GM18873 (cell line): Measurements from ENCODE around the gene AGFG1.
"Not testable (repeated sequence)": the region's sequence is repeated elsewhere in the genome, so short reads cannot be mapped to it uniquely, and the experiment has no call there.

Source experiments
- ATAC-seq: cut with Tn5 transposase; IDR thresholded peaks from one replicate; pipeline ENCODE4 v1.9.1; 2021; ENCODE audit warnings: mild to moderate bottlenecking, moderate library complexity, moderate number of reproducible peaks; ENCODE audit not compliant: unreplicated experiment, low FRiP score

Gene AGFG1

DNA sequence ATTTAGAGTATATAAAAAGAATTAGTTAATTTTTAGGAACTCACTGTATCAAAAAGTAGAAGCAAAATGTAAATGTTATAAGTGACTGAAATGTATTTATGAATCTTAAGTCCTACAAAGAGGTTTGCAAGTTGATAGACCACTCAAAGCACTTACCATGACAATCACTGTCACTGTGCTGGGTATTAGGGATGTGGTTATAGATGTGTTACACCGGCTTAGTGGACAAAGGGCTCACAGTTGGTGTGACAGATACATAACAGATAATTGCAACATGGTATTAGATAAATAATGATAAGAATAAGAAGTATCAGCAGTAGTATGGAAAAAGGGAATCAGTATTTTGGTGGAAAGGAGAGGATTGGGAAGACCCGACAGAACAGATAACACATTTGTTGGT lies 21.6 kb downstream of the AGFG1 start:
- no peak for ATAC-seq

DNA sequence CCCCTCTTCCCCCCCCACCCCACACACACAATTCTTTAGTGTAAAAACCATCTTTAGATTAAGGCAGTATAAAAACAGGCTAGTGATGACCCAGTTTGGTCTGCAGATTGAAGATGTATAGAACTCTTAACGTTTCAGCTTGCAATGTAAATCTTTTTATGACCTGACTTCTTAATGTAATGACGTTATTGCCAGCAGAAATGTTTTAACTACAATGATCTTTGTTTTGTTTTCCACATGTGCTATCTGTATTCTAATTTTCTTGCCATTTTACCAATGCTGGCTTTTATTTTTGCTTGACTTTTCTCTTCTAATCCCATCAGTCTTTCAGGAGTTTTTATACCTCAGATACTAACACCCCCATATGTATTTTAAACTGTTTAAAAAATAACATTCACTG lies 25.2 kb downstream of the AGFG1 start:
- ATAC-seq = no peak

DNA sequence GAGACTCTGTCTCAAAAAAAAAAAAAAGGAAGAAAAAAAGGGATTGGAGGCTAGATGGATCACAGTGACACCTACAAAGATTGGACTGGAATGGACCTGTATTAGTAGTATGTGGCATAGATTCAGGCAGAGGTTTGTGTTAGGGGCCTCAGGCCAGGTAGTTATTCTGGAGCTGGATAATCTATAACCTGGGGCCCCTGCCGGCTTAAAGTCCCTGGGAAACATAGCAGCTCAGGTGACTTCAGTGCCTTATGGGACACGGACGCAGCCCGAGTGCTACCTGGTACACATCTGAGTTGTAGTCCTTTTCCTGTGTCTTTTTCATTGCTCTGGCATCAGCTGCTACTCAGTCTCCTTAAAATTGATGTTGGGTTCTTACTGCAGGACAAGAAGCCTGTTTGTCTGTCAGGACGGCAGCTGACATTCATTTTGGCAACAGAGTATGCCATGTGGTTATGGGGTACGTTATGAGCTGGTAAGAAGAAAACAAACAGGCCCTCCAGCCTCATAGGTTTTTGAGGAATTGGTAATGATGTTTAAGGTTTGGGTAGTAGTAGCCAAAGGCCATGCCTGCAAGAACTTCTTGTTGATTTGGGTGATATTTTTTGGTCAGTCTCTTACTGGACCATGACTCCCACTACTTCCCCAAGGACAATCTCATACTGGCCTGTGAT lies 27.8 kb downstream of the AGFG1 start:
- no peak for ATAC-seq

DNA sequence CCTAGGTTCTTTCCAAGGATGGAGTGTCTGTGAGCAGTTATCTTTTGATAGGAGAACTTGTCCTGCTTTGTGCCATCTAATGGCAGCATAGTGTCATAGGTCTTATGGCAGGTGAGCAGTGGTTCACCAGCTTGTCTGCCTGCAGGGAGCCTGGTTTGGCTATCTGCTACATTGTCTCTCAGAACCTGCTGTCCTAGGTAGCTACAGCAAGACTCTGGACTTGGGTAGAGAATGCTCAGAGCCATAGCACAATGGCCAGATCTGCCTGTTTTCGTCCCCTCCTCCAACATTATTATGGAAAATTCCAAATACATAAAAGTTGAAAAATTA lies 28.3 kb downstream of the AGFG1 start:
- ATAC-seq = no peak

DNA sequence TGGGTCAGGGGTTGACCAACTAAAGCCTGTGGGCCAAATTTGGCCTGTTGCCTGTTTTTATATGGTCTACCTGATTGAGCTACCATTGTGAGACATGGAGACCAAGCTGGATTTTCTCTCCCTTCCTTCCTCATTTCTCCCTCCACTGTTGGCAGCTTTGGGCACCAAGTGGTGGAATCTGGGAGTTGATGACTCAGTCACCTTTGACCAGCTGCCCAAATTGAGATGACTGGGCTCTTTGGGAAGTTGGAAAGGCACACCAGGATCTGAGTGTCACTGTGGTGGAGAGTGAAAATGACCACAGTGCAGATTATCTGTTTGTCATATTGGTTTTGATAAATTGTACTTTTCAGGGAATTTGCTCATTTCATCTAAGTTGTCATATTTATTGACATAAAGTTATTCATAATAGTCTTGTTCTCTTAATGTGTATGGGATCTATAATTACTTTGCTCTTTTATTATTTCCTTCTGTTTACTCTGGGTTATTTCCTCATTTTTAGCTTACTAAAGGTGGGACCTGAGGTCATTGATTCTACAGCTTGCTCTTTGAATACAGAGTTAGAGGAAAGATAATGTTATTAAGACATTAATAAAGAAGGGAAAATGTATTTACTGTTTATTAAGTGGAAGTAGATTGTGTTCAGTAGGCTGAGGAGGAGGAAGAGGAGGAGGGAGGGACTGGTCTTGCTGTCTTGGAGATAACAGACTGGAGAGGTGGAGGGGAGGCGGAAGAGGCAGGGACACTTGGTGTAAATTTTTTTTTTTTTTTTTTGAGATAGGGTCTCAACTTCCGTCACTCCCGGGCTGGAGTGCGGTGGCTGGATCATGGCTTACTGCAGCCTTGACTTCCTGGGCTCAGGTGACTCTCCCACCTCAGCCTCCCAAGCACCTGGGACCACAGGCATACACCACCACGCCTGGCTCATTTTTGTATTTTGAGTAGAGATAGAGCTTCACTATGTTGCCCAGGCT lies 31.8 kb downstream of the AGFG1 start:
- ATAC-seq = no peak

DNA sequence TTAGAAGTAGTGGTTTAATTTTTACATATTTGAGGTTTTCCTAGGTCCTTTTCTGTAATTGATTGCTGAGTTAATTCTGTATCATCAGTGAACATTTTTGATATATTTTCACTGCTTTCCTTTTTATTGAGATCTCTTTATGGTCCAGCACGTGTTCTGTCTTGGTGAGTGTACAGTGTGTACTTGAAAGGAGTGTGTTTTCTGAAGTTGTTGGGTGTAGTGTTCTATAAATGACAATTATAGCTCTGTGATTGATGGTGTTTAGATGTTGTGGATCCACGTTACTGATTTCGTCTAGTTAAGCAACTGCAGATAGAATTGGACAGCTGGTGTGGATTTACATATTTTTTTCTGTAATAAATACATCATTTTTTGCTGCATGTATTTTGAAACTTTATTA lies 32.7 kb downstream of the AGFG1 start:
- ATAC-seq = no peak

DNA sequence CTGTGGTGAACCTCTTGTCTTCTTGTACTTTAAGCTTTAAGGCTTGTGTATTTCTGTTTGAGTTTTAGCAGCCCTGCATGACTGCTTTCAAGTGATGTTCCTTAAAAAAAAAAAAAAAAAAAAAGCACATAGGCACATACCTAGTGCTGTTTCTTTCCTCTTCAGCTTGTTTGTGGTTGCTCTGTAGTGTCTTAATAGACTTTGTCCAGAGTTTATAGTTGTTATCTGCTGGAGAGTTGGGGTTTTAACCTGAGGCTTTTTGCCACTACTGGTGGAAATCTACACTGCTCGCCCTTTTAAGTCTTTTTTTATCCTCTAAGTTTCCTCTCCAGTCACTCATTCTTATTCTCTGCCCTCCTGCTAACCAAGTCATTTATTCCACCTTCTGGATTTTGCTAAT lies 34.5 kb downstream of the AGFG1 start:
- ATAC-seq = no peak

DNA sequence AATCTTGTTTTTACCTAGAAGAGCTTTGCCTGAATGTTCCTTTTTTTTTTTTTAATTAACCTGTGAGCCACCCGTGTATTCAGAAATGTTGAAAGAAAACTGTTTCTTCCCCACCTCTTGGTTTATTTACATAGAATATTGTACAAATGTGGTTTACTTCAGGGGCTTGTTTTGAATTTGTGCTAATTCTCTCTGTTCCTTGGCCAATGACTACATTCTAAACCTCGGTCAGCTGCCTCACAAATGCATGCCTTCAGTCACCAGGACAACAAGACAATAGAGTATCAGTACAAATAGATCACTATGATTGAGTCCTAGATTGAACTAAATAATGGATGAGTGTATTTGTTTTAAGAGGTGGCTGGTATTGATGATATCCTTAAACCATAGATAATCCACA lies 36.0 kb downstream of the AGFG1 start:
- no peak for ATAC-seq

DNA sequence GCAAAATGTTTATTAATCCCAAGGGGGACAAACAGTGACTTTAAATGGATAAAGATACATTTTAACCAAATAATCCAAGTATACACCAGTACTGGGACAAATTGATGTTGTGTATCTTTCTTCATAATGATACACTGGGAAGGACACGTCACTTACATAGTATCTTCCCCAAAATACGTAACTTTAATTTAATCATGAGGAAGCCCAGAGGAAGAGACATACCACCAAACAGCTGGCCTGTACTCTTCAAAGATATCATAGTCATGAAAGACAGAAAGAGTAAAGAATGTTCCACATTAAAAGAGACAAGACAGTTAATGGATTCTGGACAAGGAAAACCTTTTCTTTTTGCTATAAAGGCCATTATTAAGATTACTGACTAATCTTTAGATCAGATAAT lies 37.1 kb downstream of the AGFG1 start:
- ATAC-seq = no peak

DNA sequence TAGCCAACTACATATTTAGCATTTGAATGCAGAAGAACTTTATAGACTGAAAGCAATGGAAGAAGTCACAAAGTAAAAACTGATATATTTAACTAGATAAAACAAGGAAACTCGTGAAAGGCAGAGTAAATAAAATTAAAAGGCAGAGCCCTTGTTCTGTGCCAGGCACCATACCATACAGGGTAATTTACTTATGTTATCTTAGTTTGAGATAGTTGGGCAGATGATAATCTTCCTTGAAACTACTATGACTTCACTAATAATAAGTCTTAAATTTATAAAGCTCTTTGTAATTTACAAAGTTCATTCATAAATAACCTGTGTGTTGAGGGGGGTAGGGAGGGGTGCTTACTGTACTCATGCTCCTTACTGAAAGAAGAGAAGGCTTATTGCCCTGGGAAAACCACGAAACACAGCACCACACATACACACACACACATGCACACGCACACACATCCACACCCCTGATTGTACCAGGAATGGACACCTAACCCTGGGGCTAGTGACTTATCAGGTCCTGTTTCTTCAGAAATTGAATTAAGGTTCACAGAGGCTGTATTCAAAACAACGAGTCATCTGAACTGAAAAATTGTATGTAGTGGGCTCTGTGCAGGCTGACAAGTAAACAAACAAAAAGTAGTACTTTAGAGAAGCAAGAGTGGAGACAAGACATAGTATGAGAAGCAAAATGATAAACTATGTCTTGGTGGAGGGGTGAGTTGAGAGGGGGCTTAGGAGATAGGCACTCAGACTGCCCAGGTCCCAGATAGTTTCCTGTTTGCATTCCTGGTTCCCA lies 38.1 kb downstream of the AGFG1 start:
- ATAC-seq = no peak

DNA sequence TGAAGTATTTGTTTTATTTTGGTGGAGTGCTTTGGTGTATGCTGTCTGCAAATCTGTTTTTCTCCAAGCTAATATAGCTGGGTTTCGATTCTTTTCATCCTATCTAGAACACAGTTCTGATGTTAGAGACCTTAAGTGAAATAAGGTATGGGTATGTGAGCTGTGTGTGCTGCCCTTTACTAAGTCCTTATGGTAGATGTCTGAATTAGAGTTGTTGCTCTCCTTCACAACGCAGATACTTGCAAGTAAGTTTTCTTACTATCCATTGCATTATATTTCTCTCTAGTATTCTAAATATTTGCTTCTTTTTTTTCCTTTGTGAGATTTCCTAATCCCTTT lies 38.6 kb downstream of the AGFG1 start:
- no peak for ATAC-seq

DNA sequence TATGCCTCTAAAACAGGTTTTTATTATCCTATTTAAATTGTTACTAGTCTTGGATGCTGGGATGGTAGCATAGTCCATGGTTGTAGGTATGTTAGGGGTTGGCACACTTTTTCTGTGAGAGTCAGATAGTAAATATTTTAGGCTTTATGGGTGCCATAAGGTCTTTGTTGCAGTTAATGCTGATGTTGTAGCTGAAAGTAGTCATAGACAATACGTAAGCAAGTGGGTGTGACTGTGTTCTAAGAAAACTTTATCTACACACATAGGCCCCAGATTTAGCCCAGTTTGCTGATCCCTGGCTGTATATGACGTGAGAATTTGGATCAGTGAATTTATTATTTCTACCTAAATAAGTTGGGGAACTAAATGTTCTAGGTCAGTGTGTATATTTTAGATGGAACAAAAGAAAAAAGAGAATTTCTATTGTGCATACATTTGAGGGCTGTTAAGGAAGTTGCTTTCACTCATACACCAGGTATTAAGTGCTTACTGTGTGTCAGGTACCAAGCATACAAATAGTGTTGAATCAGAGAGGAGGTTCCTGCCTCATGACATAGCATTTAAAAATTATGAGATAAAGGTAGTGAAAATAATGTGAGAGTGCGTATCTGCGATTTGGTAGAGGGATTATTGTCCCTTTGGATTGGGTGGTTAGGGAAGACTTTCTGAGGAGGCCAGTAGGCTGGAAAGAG lies 39.4 kb downstream of the AGFG1 start:
- ATAC-seq = no peak

DNA sequence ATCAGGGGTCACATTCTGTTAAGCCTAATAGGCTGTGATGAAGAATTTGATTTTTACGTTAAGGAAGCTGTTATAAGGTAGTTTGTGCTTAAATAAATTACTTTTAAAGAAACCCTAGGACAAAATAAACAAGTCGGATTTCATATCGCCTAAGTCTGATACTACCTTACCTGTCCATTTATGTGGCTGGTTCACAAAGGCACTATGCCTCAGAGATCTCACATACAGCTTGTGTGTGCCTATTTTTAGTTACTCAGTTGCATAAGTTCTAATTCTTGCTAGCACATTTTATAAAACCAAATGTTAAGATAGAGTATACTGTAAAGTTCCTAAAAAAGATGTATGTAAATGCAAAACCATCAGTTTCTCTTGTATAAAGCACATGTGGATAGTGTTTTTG lies 40.0 kb downstream of the AGFG1 start:
- no peak for ATAC-seq

DNA sequence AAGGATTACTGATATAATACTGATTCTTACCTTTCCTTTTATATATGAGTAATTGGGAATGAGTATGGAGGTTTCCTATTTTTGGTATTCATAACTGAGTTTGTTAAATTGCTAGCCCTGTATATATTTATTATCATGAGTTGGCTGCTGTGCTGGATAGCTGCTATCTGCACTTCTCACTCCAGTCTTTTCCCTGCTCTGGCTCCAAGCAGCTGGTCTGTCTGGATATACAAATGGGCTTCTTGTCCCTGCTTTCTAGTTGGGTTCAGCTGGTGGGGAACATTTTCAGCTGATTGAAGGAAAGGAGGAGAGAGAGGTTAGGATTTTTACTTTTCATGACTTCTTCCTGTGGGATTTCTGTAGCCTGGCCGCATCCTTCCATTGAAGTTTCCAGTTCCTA lies 41.2 kb downstream of the AGFG1 start:
- ATAC-seq = no peak

DNA sequence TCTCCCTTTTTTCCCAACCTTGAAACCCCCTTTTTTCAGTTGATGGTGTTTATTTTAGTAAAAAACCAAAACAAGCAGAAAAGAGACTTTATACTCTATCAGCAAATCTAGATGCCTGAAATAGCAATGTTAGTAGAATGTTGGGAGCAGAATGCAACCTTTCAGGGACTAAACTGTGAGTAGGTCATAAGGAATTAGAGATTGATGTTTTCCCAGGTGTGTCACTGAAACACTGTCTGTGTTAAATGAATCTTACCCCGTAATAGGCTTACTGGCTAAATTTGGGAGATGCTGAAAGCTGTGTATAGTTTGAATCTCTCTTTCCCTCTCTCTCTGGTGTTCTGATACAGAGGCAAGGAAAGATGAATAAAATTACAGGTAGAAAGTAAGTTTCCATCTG lies 43.8 kb downstream of the AGFG1 start:
- no peak for ATAC-seq

DNA sequence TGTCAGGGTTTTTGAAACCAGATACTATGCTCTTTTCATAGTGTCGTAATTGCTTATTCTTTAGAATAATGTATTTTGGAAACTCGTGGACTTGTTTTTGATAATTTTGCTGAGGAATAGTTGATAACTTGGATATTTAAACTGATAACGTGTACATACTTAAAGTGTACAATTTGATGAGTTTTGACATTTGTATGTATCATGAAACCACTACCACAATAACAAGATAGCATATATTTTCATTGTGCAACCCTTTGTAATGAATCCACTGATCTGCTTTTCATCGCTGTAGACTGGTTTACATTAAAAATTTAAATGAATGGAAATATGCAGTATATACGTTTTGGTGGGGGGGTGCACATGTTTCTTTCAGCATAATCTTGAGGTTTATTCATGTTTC lies 45.8 kb downstream of the AGFG1 start:
- ATAC-seq = no peak

DNA sequence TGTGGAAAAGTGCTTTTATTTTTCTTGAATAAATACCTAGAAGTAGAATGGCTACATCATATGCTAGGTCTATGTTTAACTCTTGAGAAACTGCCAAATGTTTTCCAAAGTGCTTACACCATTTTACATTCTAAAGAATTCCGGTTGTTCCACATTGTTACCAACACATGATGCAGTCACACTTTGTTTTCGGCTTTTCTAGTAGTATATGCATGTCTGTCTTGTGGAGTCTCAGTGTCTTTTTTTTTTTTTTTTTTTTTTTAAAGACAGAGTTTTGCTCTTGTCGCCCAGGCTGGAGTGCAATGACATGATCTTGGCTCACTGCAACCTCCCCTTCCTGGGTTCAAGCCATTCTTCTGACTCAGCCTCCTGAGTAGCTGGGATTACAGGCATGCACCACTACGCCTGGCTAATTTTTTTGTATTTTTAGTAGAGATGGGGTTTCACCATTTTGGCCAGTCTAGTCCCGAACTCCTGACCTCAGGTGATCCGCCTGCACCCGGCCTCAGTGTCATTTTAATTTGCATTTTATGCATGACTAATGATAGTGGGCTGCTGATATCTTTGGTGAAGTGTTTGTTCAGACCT lies 46.4 kb downstream of the AGFG1 start:
- ATAC-seq = not testable (repeated sequence)

DNA sequence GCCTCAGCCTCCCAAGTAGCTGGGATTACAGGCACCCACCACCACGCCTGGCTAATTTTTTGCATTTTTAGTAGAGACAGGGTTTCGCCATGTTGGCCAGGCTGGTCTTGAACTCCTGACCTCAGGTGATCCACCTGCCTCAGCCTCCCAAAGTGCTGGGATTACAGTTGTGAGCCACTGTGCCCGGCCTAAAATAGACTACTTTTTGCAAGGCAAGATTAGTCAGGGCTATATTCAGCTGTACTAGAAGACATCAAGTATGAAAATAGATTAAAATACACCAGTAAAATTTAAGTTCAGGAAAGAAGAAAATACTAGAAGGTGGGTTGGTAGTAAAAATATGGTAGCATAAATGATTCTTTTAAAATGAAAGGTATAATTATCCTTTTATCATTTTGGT lies 49.2 kb downstream of the AGFG1 start:
- not testable (repeated sequence) for ATAC-seq

DNA sequence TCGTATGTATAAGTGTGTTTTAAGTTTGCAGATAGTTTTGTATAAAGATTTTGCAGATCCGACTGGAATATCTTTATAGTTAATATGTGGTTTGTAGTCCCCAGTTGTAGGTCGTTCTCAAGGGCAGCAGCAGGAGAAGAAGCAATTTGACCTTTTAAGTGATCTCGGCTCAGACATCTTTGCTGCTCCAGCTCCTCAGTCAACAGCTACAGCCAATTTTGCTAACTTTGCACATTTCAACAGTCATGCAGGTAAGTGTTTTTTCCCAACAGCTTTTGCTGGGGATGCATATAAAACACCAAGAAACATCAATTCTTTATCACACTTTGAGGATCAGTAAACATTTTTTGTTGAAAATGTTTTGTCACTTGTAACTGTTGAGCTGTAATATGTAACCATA lies 52.7 kb downstream of the AGFG1 start:
- no peak for ATAC-seq

DNA sequence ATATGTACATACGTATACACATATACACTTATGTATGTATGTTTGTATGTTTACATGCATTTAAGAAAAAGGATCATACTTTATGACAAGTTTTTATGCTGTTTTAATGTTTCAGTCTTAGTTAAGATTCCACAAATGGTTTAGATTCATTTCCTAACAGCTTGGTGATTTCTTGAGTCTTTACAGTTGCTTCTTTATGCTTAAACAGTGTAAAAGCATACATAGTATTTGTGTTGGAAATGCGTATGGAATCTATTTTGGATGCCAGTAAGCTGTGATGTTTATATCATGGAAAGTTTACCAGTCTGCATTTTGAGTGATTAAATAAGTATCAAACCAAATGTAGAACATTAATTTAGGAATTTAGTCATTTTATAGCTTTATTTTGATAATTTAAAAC lies 55.4 kb downstream of the AGFG1 start:
- ATAC-seq = no peak
